PC-3 (cell line): ENCODE measurements around the gene FAM168A.

Experiments used
- CTCF ChIP-seq: fragments of 300-600 bp; sonication (generic); conservative IDR thresholded peaks from 2 replicates; pipeline ENCODE4 v1.5.1; 2017; ENCODE audit warnings: antibody characterized with exemption, low read depth, mild to moderate bottlenecking, low read length
- EZH2 ChIP-seq: fragments of 300-600 bp; sonication (generic); IDR thresholded peaks from one replicate; pipeline ENCODE4 v1.6.1; 2017; ENCODE audit warnings: antibody characterized with exemption, mild to moderate bottlenecking, low read length; ENCODE audit not compliant: unreplicated experiment
- EZH2phosphoT487 ChIP-seq: fragments of 300-600 bp; sonication (generic); IDR thresholded peaks from 2 replicates; pipeline ENCODE4 v1.6.1; 2018; ENCODE audit warnings: mild to moderate bottlenecking, antibody characterized with exemption, low read length, borderline replicate concordance

GRCh38 chr11:73453562-73453961 lies 144.3 kb downstream of the FAM168A start:
- no peak for TF ChIP-seq CTCF
- no peak for TF ChIP-seq EZH2
- no peak for TF ChIP-seq EZH2phosphoT487
